GM21619 (cell line): ENCODE results near the gene SMO.

Source experiments
- ATAC-seq: cut with Tn5 transposase; IDR thresholded peaks from one replicate; pipeline ENCODE4 v1.9.1; 2021; ENCODE audit not compliant: unreplicated experiment

Gene SMO

DNA sequence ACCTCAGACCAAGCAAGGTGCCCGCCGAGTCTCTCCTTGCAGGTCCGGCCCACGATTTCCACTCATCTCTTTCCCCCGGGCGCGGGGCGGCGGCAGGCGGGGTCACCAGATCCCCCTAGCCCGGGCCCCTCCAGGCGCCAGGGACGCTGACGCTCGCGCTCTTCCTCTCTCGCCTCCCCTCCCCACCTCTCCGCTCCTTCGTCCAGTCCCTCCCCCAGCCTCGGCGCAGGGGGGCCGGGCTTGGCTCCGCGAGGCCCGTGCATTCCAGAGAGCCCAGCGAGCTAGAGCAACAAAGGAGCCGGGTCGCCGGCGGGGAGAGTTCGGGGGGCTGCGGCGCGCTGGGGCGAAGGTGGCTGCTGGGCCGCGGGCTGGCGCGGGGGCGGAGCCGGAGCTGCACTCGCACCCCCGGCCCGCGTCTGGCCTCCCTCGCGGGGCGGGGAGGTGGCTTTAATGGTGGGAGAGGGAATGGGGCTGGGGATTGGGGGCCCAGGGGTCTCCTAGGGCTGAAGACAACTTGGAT, at the start of gene SMO:
Gene SMO (plus strand): TSS at position 262 of the 520 bp plus-strand sequence. CDS start 519 bp downstream, outside the sequence.
- no peak for ATAC-seq

GRCh38 chr7:129143724-129144094, 44.7 kb upstream of the SMO start:
- no peak for ATAC-seq

- ATAC-seq: peak; percentile 70
These were observed 44.2 kb upstream of the SMO start, which contains the start of gene TSPAN33 for GRCh38 chr7:129144095-129144833. TSS of gene TSPAN33 (plus strand) at chr7:129144707. CDS start at chr7:129144981, 274 bp downstream.

GRCh38 chr7:129144834-129145668, 43.4 kb upstream of the SMO start:
- ATAC-seq: peak; percentile 12

DNA sequence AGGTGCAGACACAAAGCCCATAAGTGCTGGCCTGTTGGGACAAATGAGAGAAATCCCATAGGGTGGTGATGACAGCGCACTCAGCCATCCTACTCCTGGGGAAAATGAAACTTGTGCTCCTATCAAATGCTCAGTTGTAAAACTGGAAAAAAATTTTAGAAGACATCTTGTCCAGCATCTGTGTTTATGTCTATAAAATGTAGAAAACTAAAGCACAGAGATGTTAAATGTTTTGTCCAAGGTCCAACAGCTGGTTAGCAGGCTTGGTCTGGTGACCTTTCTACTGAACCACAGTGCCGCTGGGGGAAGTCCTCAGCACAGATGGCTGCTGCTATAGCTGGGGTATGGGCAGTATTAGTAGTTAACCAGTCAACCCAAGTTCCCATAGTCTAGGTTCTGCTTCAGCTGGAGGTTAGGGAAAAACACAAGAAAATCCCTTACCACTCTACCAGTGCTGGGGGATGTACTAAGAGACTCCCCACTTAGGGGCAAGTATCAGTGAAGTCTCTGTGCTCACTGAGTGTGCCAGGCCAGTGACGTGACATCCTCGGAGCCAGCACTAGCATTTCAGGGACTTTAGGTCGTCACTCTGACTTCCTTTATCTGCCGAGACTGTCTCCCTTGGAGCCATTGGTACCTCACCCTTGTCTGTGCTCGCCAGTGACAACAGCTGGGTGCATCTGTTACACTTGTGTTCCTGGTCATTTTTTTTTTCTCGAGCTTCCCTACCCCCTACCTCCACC, 42.0 kb upstream of the SMO start:
- ATAC-seq: peak; percentile 72

DNA sequence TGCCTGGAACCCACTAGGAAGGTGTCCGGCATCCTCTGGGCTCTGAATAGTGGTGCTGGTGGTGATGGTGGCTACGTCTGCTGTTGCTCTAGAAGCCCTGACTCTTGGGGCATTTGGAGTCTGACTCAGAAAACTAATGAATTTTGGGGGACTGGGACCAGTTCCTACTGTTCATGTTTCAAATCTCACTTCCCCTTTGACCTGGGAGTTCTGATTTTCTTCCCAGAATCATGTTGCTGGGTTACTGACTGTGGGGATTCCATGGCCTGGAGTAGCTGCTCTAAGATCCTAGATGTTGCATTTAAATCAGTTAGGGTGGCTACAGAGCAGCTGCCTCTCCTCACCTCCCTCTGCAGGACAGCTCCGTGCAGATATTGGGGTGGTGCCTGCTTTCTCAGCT, 40.7 kb upstream of the SMO start:
- ATAC-seq: no peak

GRCh38 chr7:129149511-129149910, 38.9 kb upstream of the SMO start:
- ATAC-seq: no peak

DNA sequence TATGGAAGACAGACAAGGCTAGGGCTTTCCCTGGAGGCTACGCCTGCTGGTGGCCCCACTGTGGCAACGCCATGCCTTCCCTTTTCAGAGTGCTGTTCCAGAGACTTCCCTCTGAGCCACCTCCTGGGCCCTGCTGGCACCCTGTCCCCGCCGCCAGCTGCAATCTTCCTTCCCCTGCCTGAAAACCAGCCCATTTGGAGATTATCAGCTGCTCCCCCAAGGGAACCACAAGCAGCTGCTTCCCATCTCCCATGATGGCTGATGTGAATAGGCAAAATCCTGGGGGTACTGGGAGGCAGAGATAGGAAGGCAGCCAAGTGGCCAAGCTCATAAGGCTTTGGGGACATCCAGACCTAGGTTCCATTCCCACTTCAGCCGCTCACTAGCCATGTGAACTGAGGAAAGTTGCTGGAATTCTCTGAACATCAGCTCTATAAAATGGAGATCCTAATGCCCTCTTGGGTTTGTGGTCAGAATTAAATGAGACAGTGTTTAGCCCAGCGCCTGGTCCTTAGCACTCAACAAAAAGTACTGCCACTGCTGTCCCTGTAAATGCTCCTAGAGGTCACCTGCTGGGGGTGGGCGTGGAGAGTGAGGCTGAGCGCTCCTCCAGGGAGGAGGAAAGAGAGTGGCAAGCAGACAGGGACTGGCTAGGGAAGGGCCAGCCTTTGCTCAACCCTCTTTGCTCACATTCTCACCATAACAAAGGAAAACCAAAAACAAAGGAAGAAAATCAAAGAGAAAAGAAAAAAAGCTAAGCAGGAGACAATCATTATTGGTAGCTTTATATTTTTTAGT, 38.0 kb upstream of the SMO start:
- no peak for ATAC-seq

DNA sequence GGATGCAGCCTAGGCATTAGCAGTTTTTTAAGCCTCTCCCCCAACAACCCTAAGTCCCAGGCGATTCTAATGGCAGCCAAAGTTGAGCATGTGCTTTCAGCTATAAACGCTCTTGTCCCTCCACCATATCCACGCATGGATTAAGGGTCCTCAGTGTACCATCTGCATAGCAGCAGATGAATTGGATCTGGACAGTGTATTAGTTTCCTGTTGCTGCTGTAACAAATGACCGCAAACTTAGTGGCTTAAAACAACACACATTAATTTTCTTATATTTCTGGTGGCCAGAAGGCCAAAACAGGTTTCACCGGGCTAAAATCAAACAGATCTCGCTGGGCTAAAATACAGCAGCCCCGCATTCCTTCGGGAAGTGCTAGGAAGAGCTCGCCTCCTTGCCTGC, 30.8 kb upstream of the SMO start:
- no peak for ATAC-seq

GRCh38 chr7:129159539-129159938, 28.9 kb upstream of the SMO start:
- no peak for ATAC-seq

DNA sequence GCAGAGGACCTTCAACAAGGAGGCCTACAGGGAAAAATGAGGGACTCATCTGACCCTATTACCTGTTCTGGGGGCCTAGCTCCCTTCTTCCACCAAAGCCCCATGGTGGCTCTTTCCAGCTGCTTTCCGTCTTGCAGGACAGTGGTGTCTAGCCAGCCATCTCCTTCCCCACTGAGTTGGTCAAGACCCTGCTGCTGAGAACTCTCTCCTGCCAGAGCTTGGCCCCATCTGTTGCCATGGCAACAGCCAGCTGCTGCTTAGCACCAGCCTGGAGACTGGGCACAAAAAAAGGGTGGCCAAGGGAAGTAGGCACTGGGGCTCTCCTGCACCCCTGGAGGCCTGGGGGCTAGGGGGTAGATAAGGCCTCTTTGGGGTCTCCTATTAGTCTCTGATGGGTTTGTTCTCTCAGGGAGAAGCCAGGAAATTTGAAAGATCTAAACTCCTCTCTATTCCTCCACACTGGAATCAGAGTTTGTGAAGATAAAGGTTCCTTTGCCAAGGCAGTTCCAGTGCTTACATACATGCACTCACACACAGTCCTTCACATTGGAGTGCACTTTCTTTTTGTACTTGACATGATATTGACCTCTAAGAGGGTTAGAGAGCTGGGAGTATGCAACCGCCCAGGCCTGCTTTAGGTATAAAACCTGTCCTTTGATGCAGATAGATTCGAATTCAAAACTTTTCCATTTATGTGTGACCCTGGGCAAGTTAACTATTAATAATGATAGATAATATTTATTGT, 28.1 kb upstream of the SMO start:
- no peak for ATAC-seq

DNA sequence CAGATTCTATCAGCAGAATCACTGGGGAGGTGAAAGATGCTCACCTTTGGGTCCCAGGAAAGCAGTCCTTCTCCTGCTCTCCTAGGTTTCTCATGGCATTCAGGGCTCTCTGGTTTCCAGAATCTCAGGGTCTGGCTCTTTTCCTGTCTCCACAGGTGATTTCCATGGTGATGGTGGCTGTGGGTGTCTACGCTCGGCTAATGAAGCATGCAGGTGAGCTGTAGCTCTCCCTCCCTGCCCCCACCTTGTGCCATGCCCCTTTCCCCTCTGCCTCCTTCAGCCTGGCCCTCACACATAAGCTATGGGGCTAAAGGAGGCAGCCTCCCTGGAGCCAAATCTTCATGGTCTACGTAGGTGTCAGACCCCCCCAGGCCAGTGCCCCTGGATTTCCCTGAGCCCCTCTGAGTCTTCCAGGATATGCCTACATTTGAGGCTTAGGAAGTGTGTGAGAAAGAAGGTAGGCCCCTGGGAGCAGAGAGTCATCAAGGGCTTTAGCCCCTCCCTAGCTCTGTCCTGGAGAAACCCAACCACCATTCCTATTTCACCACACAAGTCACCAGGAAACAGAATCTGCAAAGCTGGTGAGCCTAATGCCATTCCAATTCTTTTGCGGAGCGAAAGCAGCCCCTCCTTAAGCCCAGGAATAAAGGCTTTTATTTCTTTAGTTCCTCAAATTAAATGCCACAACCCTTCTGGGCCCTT, 26.8 kb upstream of the SMO start:
- ATAC-seq: no peak

DNA sequence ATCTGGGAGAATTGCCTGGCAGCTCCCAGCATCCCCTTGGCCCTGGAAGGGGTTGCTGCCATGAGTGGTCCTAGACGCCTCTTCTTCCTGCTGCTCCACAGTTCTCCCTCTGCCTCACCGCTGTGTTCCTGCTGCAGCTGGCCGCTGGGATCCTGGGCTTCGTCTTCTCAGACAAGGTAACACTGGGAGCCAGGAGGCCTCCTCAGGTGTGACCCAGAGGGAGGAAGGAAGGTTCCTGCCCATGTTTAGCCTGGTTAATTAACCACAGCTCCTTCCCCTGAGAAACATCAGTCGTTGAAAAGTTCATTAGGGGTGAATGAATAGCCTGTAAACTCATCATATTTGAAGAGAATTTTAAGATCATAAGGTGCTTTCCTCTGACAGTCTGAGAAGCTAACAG, 25.7 kb upstream of the SMO start:
- ATAC-seq: no peak

GRCh38 chr7:129163875-129164544, 24.4 kb upstream of the SMO start:
- no peak for ATAC-seq

- peak; percentile 54 for ATAC-seq
These were observed 21.7 kb upstream of the SMO start for GRCh38 chr7:129166745-129167144.

- no peak for ATAC-seq
These were observed 20.6 kb upstream of the SMO start for GRCh38 chr7:129167817-129168216.

DNA sequence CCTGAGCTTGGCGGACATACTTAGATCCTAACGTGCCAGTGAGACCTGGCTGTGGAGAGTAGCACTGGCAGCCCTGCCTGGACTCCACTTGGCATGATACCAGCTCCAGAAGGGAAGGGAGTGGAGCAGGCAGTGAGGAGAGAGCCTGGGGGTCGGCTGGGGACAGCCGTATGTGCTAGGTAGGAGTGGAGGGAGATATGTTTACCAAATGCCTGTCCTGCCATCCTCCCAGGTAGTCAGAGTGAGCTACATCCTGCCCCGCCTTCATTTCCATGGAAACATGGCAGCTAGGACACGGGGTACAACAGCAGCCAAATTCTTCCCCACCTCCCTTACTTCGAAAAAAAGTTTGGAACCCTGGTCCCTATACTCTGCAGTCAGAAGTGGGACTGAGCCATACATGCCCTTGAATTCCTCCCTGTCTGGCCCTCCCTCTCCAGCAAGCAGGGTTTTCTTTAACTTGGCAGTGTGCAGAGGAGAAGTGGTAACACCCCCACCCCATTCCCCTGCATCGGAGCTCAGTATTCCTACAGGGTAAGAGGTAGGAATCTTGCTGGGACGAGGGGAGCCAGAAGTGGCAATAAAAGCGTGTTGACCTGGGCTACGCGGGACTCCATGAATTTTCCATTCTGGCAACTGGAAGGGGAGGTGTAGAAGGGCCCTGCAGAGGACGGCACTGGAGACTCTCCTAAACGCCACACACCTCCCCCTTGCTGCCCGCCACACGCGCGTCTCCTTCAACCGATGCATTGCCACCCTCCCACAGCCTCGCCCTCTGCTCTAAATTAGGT, 20.0 kb upstream of the SMO start:
- ATAC-seq: no peak

- no peak for ATAC-seq
These were observed 19.2 kb upstream of the SMO start for GRCh38 chr7:129169171-129169671.
